Endothelial cell of umbilical vein (primary cell): ENCODE data around the gene PCARE. TPM values are rescaled to one million over a fixed set of nuclear protein-coding genes. Genes with fewer than 3 reads are reported as not detected.

Source experiments
- BruUV-seq: library from RNA; stranded (reverse); fragments of 400-500 nt; replicated peaks from 2 replicates; lab custom pipeline; 2021; lab: Mats Ljungman, UMichigan
- CTCF ChIA-PET: fragments of 300-600, 350-600 bp; sonication (Branson Sonifier 250); formaldehyde crosslinking; loops from one replicate; lab custom pipeline; 2021; ENCODE audit warnings: antibody characterized with exemption, inconsistent platforms; lab: Charles Lee
- POLR2A ChIA-PET: fragments of 300-600, 350-600 bp; sonication (Branson Sonifier 250); formaldehyde crosslinking; loops from one replicate; lab custom pipeline; 2021; ENCODE audit warnings: antibody characterized with exemption, inconsistent platforms; lab: Charles Lee
- DNase-seq: peaks from one replicate; pipeline ENCODE4 v3.0.0-alpha.2; 2011; ENCODE audit warnings: low read depth, low spot score
- FAIRE-seq: peaks from 2 replicates; lab custom pipeline; 2011; peaks lifted over from hg19 to GRCh38; lab: Jason Lieb, UNC
- H2AFZ ChIP-seq: 2 replicates; pipeline ENCODE4 v1.6.0; 2012; ENCODE audit warnings: low read depth, low read length, control low read depth, inconsistent platforms
- H3K27ac ChIP-seq: 2 replicates; pipeline ENCODE4 v1.5.1; 2011; ENCODE audit warnings: low read depth, mild to moderate bottlenecking, control low read depth, low read length, moderate library complexity; ENCODE audit not compliant: insufficient read depth
- H3K27me3 ChIP-seq, 2 experiments: 2 replicates each; pipeline versions ENCODE4 v1.6.0 to v1.6.1; 2011; ENCODE audit warnings: low read length in 2 of 2, mixed read lengths in 1 of 2; ENCODE audit not compliant: control insufficient read depth in 2 of 2, insufficient read depth in 2 of 2
- H3K36me3 ChIP-seq, 2 experiments: 2 replicates in 1 of 2; 3 replicates in 1 of 2; pipeline ENCODE4 v1.5.1; 2011; ENCODE audit warnings: low read length in 2 of 2, mild to moderate bottlenecking in 1 of 2, moderate library complexity in 1 of 2; ENCODE audit not compliant: control insufficient read depth in 2 of 2, insufficient read depth in 2 of 2; ENCODE audit errors: extremely low read depth in 1 of 2
- H3K4me1 ChIP-seq: 3 replicates; pipeline ENCODE4 v1.5.1; 2011; ENCODE audit warnings: mild to moderate bottlenecking, low read length; ENCODE audit not compliant: control insufficient read depth, insufficient read depth; ENCODE audit errors: extremely low read depth
- H3K4me2 ChIP-seq: 2 replicates; pipeline ENCODE4 v1.6.1; 2011; ENCODE audit warnings: low read length, control low read depth, mixed read lengths; ENCODE audit not compliant: insufficient read depth
- H3K4me3 ChIP-seq, 3 experiments: fragments of 200-600 bp in 1 of 3; sonication (generic), shearing (Covaris generic) in 1 of 3; replicated peaks in 1 of 3; 2 replicates each; pipeline ENCODE4 v1.5.1; 2011 to 2016; ENCODE audit warnings: control low read depth in 3 of 3, low read length in 3 of 3, mild to moderate bottlenecking in 2 of 3, inconsistent platforms in 1 of 3, low read depth in 1 of 3, moderate library complexity in 1 of 3; ENCODE audit not compliant: insufficient read depth in 1 of 3
- H3K79me2 ChIP-seq: 2 replicates; pipeline ENCODE4 v1.6.0; 2012; ENCODE audit warnings: low read length, inconsistent platforms; ENCODE audit not compliant: control insufficient read depth, insufficient read depth
- H3K9ac ChIP-seq: replicated peaks from 2 replicates; pipeline ENCODE3; 2011; ENCODE audit warnings: low read length, control low read depth; ENCODE audit not compliant: insufficient read depth; ENCODE audit errors: extremely low read depth
- H3K9me1 ChIP-seq: replicated peaks from 3 replicates; pipeline ENCODE4 v1.6.0; 2011; ENCODE audit warnings: mild to moderate bottlenecking, low read length; ENCODE audit not compliant: control insufficient read depth, insufficient read depth; ENCODE audit errors: extremely low read depth
- H3K9me3 ChIP-seq: replicated peaks from 2 replicates; pipeline ENCODE4 v1.5.1; 2012; ENCODE audit warnings: low read length, inconsistent platforms; ENCODE audit not compliant: control insufficient read depth, insufficient read depth
- H4K20me1 ChIP-seq: replicated peaks from 2 replicates; pipeline ENCODE3; 2011; ENCODE audit warnings: mild to moderate bottlenecking, low read length; ENCODE audit not compliant: control insufficient read depth, insufficient read depth; ENCODE audit errors: extremely low read depth
- FOS ChIP-seq: IDR thresholded peaks from 2 replicates; pipeline ENCODE4 v1.6.1; 2011; ENCODE audit warnings: mild to moderate bottlenecking, low read length, moderate library complexity, borderline replicate concordance; ENCODE audit not compliant: insufficient read depth
- JUN ChIP-seq: IDR thresholded peaks from 2 replicates; pipeline ENCODE4 v1.6.1; 2011; ENCODE audit warnings: borderline replicate concordance, low read depth; ENCODE audit not compliant: insufficient read length, insufficient read depth
- POLR2A ChIP-seq: IDR thresholded peaks from 2 replicates; pipeline ENCODE4 v1.6.1; 2012; ENCODE audit warnings: low read depth, mild to moderate bottlenecking, control low read depth, low read length
- POLR2AphosphoS5 ChIP-seq: IDR thresholded peaks from 2 replicates; pipeline ENCODE4 v1.6.1; 2012; ENCODE audit warnings: low read depth, mild to moderate bottlenecking, control low read depth, low read length, moderate library complexity; ENCODE audit not compliant: insufficient read depth
- dilution Hi-C: fragments of 300-500 bp; cut with MboI; formaldehyde crosslinking; loops from one replicate; pipeline ENCODE4 v1.15.0; 2019; ENCODE audit warnings: low sequenced_read_pairs; ENCODE audit not compliant: extremely low pct_ligation_motif_present
- intact Hi-C: fragments of 100-400 bp; cut with micrococcal nuclease; formaldehyde crosslinking; loops from one replicate; pipeline ENCODE4 v1.10.0; 2022
- polyA plus RNA-seq, 4 experiments: library from polyadenylated mRNA; depleted of rRNA in 3 of 4; stranded (reverse) in 3 of 4; unstranded in 1 of 4; fragments of >200 nt; gene quantifications; 2 replicates each; pipeline versions ENCODE4 v1.2.1 to v1.2.3, GENCODE V29; 2011 to 2012; ENCODE audit warnings: missing spikeins in 1 of 4
- total RNA-seq: library from RNA; stranded (reverse); gene quantifications from 2 replicates; pipeline ENCODE4 v1.2.3, GENCODE V29; 2021
- TF ChIP-seq, protein P1 (sequence below), 2 donors: IDR thresholded peaks; 1 replicate in 1 of 2; 2 replicates in 1 of 2; pipeline ENCODE4 v1.5.1; 2011; ENCODE audit warnings: low read length in 2 of 2, mild to moderate bottlenecking in 2 of 2, moderate library complexity in 2 of 2, control low read depth in 1 of 2, inconsistent platforms in 1 of 2, low read depth in 1 of 2; ENCODE audit not compliant: insufficient read depth in 1 of 2; ENCODE audit errors: extremely low read depth in 1 of 2
- TF ChIP-seq, protein P2 (sequence below): IDR thresholded peaks from 2 replicates; pipeline ENCODE4 v1.6.1; 2011; ENCODE audit not compliant: insufficient read depth, insufficient read length

PCARE gene
- total and polyA plus RNA-seq, 2 donors (not counting 3 experiments of a cell fraction or from before 2014, with no cell fraction given): not detected

DNA sequence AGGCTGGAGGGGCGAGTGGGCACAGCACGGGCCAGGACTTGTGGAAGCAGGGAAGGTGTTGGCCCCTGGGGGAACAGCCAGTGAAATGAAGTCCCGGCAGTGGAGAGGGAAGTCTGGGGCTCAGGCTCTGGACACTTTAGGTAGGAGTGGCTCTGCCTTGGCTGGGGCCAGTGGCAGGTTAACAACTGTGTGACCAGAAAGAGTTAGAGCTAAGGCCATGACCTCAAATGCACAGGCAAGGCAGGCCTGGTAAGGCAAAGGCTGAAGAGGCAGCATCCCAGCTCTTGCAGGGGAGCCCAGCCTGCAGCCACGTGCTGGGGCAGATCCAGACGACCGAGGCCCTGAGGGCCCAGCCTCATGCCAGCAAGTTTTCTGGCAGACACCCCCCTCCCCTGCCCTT lies 21.5 kb downstream of the PCARE start:
- H3K79me2 ChIP-seq: no peaks in the 10 kb centered on the region
- DNase-seq (no peak), FAIRE-seq (no peak)
- no peak overlapping the region for H3K4me2 ChIP-seq
- dilution Hi-C loops: no loop called here
- H3K9me3 ChIP-seq: no peaks in the 10 kb centered on the region
- ChIA-PET POLR2A (no interaction called here), CTCF (interaction anchor here (1.6 kb wide), 1 partner anchor 24 kb away, joined by 3 read pairs; no protein-coding TSS in a partner anchor)
- no peaks in the 10 kb centered on the region for H3K4me1 ChIP-seq
- no peaks in the 10 kb centered on the region for H3K27me3 ChIP-seq
- no peak overlapping the region for H3K27ac ChIP-seq
- H2AFZ ChIP-seq: no peak overlapping the region
- no peaks in the 10 kb centered on the region for H4K20me1 ChIP-seq
- no peaks in the 10 kb centered on the region for H3K9me1 ChIP-seq
- no peak overlapping the region for H3K9ac ChIP-seq
- H3K4me3 ChIP-seq: no peak overlapping the region
- H3K36me3 ChIP-seq: no peaks in the 10 kb centered on the region
- no TSS peak for BruUV-seq
- no peak for TF ChIP-seq POLR2AphosphoS5
- TF ChIP-seq, protein P1, sequence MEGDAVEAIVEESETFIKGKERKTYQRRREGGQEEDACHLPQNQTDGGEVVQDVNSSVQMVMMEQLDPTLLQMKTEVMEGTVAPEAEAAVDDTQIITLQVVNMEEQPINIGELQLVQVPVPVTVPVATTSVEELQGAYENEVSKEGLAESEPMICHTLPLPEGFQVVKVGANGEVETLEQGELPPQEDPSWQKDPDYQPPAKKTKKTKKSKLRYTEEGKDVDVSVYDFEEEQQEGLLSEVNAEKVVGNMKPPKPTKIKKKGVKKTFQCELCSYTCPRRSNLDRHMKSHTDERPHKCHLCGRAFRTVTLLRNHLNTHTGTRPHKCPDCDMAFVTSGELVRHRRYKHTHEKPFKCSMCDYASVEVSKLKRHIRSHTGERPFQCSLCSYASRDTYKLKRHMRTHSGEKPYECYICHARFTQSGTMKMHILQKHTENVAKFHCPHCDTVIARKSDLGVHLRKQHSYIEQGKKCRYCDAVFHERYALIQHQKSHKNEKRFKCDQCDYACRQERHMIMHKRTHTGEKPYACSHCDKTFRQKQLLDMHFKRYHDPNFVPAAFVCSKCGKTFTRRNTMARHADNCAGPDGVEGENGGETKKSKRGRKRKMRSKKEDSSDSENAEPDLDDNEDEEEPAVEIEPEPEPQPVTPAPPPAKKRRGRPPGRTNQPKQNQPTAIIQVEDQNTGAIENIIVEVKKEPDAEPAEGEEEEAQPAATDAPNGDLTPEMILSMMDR (IDR thresholded peaks at IDR 0.05; ENCODE audit: extremely low read depth in 1 of 2, insufficient read depth in 1 of 2, low read depth in 1 of 2, low read length in 2 of 2): no peak
- TF ChIP-seq, protein P2, sequence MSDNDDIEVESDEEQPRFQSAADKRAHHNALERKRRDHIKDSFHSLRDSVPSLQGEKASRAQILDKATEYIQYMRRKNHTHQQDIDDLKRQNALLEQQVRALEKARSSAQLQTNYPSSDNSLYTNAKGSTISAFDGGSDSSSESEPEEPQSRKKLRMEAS: no peak
- no peak for TF ChIP-seq POLR2A
- TF ChIP-seq JUN: no peak
- no peak for TF ChIP-seq FOS
- intact Hi-C loops: loop anchor here (5.0 kb wide), 1 partner anchor 144 kb away; no protein-coding TSS in a partner anchor
